Neural crest cell (in vitro differentiated cells): ENCODE measurements around the gene BEST2. TPM values are rescaled to one million over a fixed set of nuclear protein-coding genes. Genes with fewer than 3 reads are reported as not detected.

Source experiments
- DNase-seq: peaks from one replicate; pipeline ENCODE4 v3.0.0; 2021; ENCODE audit warnings: low read depth, mixed read lengths, low spot score
- H3K27ac Mint-ChIP-seq: one replicate; pipeline ENCODE4 v1.8.0; 2021; ENCODE audit warnings: mild to moderate bottlenecking, mixed read lengths; ENCODE audit not compliant: unreplicated experiment
- H3K27me3 Mint-ChIP-seq: 2 replicates; pipeline ENCODE4 v1.8.0; 2021; ENCODE audit warnings: low read depth, mild to moderate bottlenecking, mixed read lengths
- H3K36me3 Mint-ChIP-seq: 2 replicates; pipeline ENCODE4 v1.8.0; 2021; ENCODE audit warnings: low read depth, mild to moderate bottlenecking, mixed read lengths
- H3K4me1 Mint-ChIP-seq: 2 replicates; pipeline ENCODE4 v1.8.0; 2021; ENCODE audit warnings: mixed read lengths
- H3K4me3 Mint-ChIP-seq: one replicate; pipeline ENCODE4 v1.8.0; 2021; ENCODE audit warnings: mild to moderate bottlenecking, mixed read lengths
- H3K9me3 Mint-ChIP-seq: 2 replicates; pipeline ENCODE4 v1.8.0; 2021; ENCODE audit warnings: mixed read lengths
- CTCF ChIP-seq: fragments of 200-600 bp; sonication (generic); conservative IDR thresholded peaks from 2 replicates; pipeline ENCODE4 v1.5.0; 2021; ENCODE audit warnings: antibody characterized with exemption, mild to moderate bottlenecking
- total RNA-seq: library from RNA; stranded (reverse); gene quantifications from 2 replicates; pipeline ENCODE4 v1.2.1, GENCODE V29; 2021

Gene BEST2
- total RNA-seq, 1 donor from 2014 or later: not detected

- no peak for DNase-seq
Measured at GRCh38 chr19:12767150-12767549, 15.6 kb downstream of the BEST2 start.

DNA sequence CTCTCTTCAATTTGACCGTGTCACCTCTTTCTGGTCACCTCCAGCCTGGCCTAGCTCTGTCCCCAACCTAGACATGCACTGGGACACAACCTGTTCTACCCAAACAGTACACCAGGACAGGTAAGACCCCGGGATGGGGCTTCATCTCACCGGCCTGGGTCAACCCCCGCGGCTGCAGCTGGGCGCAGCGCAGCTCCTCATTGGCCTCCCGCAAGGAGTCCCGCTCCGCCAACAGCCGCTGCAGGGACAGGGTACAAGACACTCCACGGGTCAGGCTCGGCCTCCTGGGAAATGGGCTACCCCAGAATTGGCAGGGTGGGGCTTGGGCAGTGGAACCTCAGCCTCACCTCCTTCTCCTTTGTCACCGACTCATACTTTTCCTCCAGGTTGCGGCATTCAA lies 16.1 kb downstream of the BEST2 start:
- H3K4me3 Mint-ChIP-seq: no peak overlapping the region
- H3K9me3 Mint-ChIP-seq: no peaks in the 10 kb centered on the region
- H3K4me1 Mint-ChIP-seq: peaks cover 4% of the 10 kb centered on the region
- no peak overlapping the region for H3K27ac Mint-ChIP-seq
- no peaks in the 10 kb centered on the region for H3K36me3 Mint-ChIP-seq
- DNase-seq: no peak
- no peaks in the 10 kb centered on the region for H3K27me3 Mint-ChIP-seq
- TF ChIP-seq CTCF: no peak

More at GRCh38 chr19:12767150-12767549, 15.6 kb downstream of the BEST2 start:
- Mint-ChIP-seq H3K9me3 (no peaks in the 10 kb centered on the region), H3K27me3 (no peaks in the 10 kb centered on the region), H3K4me3 (no peak overlapping the region), H3K4me1 (peaks cover 4% of the 10 kb centered on the region), H3K27ac (no peak overlapping the region), H3K36me3 (no peaks in the 10 kb centered on the region)
- TF ChIP-seq CTCF: no peak

- Mint-ChIP-seq H3K36me3 (no peaks in the 10 kb centered on the region), H3K27ac (no peak overlapping the region), H3K9me3 (no peaks in the 10 kb centered on the region), H3K27me3 (no peaks in the 10 kb centered on the region), H3K4me3 (no peak overlapping the region), H3K4me1 (peaks cover 14% of the 10 kb centered on the region)
- peak; percentile 42 for DNase-seq
- no peak for TF ChIP-seq CTCF
Measured at GRCh38 chr19:12769689-12770088, 18.1 kb downstream of the BEST2 start.

GRCh38 chr19:12770922-12771321 lies 19.3 kb downstream of the BEST2 start:
- no peaks in the 10 kb centered on the region for H3K9me3 Mint-ChIP-seq
- H3K27ac Mint-ChIP-seq: no peak overlapping the region
- no peak for TF ChIP-seq CTCF
- no peaks in the 10 kb centered on the region for H3K36me3 Mint-ChIP-seq
- DNase-seq: no peak
- peaks cover 15% of the 10 kb centered on the region for H3K4me1 Mint-ChIP-seq
- H3K4me3 Mint-ChIP-seq: no peak overlapping the region
- H3K27me3 Mint-ChIP-seq: no peaks in the 10 kb centered on the region

- H3K4me1 Mint-ChIP-seq: peaks cover 16% of the 10 kb centered on the region
- H3K27me3 Mint-ChIP-seq: no peaks in the 10 kb centered on the region
- H3K4me3 Mint-ChIP-seq: peak overlapping the region; percentile 38
- no peak for DNase-seq
- no peak for TF ChIP-seq CTCF
- H3K9me3 Mint-ChIP-seq: no peaks in the 10 kb centered on the region
- no peak overlapping the region for H3K27ac Mint-ChIP-seq
- no peaks in the 10 kb centered on the region for H3K36me3 Mint-ChIP-seq
Measured at GRCh38 chr19:12772323-12772722, 20.7 kb downstream of the BEST2 start.

- peaks cover 3% of the 10 kb centered on the region for H3K27me3 Mint-ChIP-seq
- DNase-seq: no peak
- no peaks in the 10 kb centered on the region for H3K36me3 Mint-ChIP-seq
- peaks cover 26% of the 10 kb centered on the region for H3K4me1 Mint-ChIP-seq
- no peak for TF ChIP-seq CTCF
- peak overlapping the region; percentile 75 for H3K4me3 Mint-ChIP-seq
- H3K9me3 Mint-ChIP-seq: no peaks in the 10 kb centered on the region
- no peak overlapping the region for H3K27ac Mint-ChIP-seq
Measured at GRCh38 chr19:12773571-12773970, 22.0 kb downstream of the BEST2 start.
